ENCODE measurements around the gene GNL1.
"Not testable (repeated sequence)": the region's sequence is repeated elsewhere in the genome, so short reads cannot be mapped to it uniquely, and the experiment has no call there.

Gene GNL1

GRCh38 chr6:30543821-30544220, 12.5 kb downstream of the GNL1 start:
- H3K9me3 ChIP-seq (ENCODE audit: control insufficient read depth, insufficient read depth, low read length): no peaks in the 10 kb centered on the region
- peaks cover 2% of the 10 kb centered on the region for H3K27me3 ChIP-seq (ENCODE audit: control insufficient read depth, insufficient read depth, low read length)
- no peaks in the 10 kb centered on the region for H3K4me1 ChIP-seq (ENCODE audit: control insufficient read depth, insufficient read depth, low read length)
- H3K9ac ChIP-seq (ENCODE audit: low read depth, low read length): no peak overlapping the region
- H3K4me3 ChIP-seq (ENCODE audit: low read depth, low read length): no peak overlapping the region
- H3K36me3 ChIP-seq (ENCODE audit: control insufficient read depth, insufficient read depth, low read length): peaks cover 10% of the 10 kb centered on the region

GRCh38 chr6:30542915-30543314, 13.4 kb downstream of the GNL1 start:
- no peaks in the 10 kb centered on the region for H3K9me3 ChIP-seq (ENCODE audit: control insufficient read depth, insufficient read depth, low read length)
- no peak overlapping the region for H3K4me3 ChIP-seq (ENCODE audit: low read depth, low read length)
- no peaks in the 10 kb centered on the region for H3K4me1 ChIP-seq (ENCODE audit: control insufficient read depth, insufficient read depth, low read length)
- H3K27me3 ChIP-seq (ENCODE audit: control insufficient read depth, insufficient read depth, low read length): peaks cover 2% of the 10 kb centered on the region
- H3K36me3 ChIP-seq (ENCODE audit: control insufficient read depth, insufficient read depth, low read length): peaks cover 5% of the 10 kb centered on the region
- H3K9ac ChIP-seq (ENCODE audit: low read depth, low read length): no peak overlapping the region

- Histone ChIP-seq H3K27me3 (ENCODE audit: control insufficient read depth, insufficient read depth, low read length) (peaks cover 2% of the 10 kb centered on the region), H3K9me3 (ENCODE audit: control insufficient read depth, insufficient read depth, low read length) (no peaks in the 10 kb centered on the region), H3K36me3 (ENCODE audit: control insufficient read depth, insufficient read depth, low read length) (peaks cover 5% of the 10 kb centered on the region), H3K4me3 (ENCODE audit: low read depth, low read length) (no peak overlapping the region), H3K9ac (ENCODE audit: low read depth, low read length) (no peak overlapping the region), H3K4me1 (ENCODE audit: control insufficient read depth, insufficient read depth, low read length) (no peaks in the 10 kb centered on the region)
These were observed 13.9 kb downstream of the GNL1 start for GRCh38 chr6:30542404-30542725.

- no peaks in the 10 kb centered on the region for H3K9me3 ChIP-seq (ENCODE audit: control insufficient read depth, insufficient read depth, low read length)
- H3K9ac ChIP-seq (ENCODE audit: low read depth, low read length): no peak overlapping the region
- peaks cover 5% of the 10 kb centered on the region for H3K36me3 ChIP-seq (ENCODE audit: control insufficient read depth, insufficient read depth, low read length)
- peaks cover 2% of the 10 kb centered on the region for H3K27me3 ChIP-seq (ENCODE audit: control insufficient read depth, insufficient read depth, low read length)
- H3K4me3 ChIP-seq (ENCODE audit: low read depth, low read length): peak overlapping the region; percentile 60
- no peaks in the 10 kb centered on the region for H3K4me1 ChIP-seq (ENCODE audit: control insufficient read depth, insufficient read depth, low read length)
These were observed 14.5 kb downstream of the GNL1 start for GRCh38 chr6:30541515-30542403.

GRCh38 chr6:30537931-30538330, 18.4 kb downstream of the GNL1 start:
- Histone ChIP-seq H3K27me3 (ENCODE audit: control insufficient read depth, insufficient read depth, low read length) (peaks cover 2% of the 10 kb centered on the region), H3K36me3 (ENCODE audit: control insufficient read depth, insufficient read depth, low read length) (no peaks in the 10 kb centered on the region), H3K9me3 (ENCODE audit: control insufficient read depth, insufficient read depth, low read length) (no peaks in the 10 kb centered on the region), H3K4me1 (ENCODE audit: control insufficient read depth, insufficient read depth, low read length) (no peaks in the 10 kb centered on the region), H3K4me3 (ENCODE audit: low read depth, low read length) (no peak overlapping the region), H3K9ac (ENCODE audit: low read depth, low read length) (no peak overlapping the region)

- no peaks in the 10 kb centered on the region for H3K36me3 ChIP-seq (ENCODE audit: control insufficient read depth, insufficient read depth, low read length)
- no peaks in the 10 kb centered on the region for H3K4me1 ChIP-seq (ENCODE audit: control insufficient read depth, insufficient read depth, low read length)
- no peak overlapping the region for H3K4me3 ChIP-seq (ENCODE audit: low read depth, low read length)
- H3K27me3 ChIP-seq (ENCODE audit: control insufficient read depth, insufficient read depth, low read length): no peaks in the 10 kb centered on the region
- no peak overlapping the region for H3K9ac ChIP-seq (ENCODE audit: low read depth, low read length)
- H3K9me3 ChIP-seq (ENCODE audit: control insufficient read depth, insufficient read depth, low read length): no peaks in the 10 kb centered on the region
These were observed 22.6 kb downstream of the GNL1 start for GRCh38 chr6:30533460-30534294.

- Histone ChIP-seq H3K27me3 (ENCODE audit: control insufficient read depth, insufficient read depth, low read length) (no peaks in the 10 kb centered on the region), H3K4me1 (ENCODE audit: control insufficient read depth, insufficient read depth, low read length) (no peaks in the 10 kb centered on the region), H3K9me3 (ENCODE audit: control insufficient read depth, insufficient read depth, low read length) (no peaks in the 10 kb centered on the region), H3K9ac (ENCODE audit: low read depth, low read length) (no peak overlapping the region), H3K4me3 (ENCODE audit: low read depth, low read length) (no peak overlapping the region), H3K36me3 (ENCODE audit: control insufficient read depth, insufficient read depth, low read length) (no peaks in the 10 kb centered on the region)
These were observed 26.3 kb downstream of the GNL1 start for GRCh38 chr6:30530014-30530413.

- H3K4me1 ChIP-seq (ENCODE audit: control insufficient read depth, insufficient read depth, low read length); H3K9ac ChIP-seq (ENCODE audit: low read depth, low read length); H3K4me3 ChIP-seq (ENCODE audit: low read depth, low read length); H3K36me3 ChIP-seq (ENCODE audit: control insufficient read depth, insufficient read depth, low read length); H3K27me3 ChIP-seq (ENCODE audit: control insufficient read depth, insufficient read depth, low read length); H3K9me3 ChIP-seq (ENCODE audit: control insufficient read depth, insufficient read depth, low read length): not testable (repeated sequence)
These were observed 26.9 kb downstream of the GNL1 start for GRCh38 chr6:30529349-30529875.

- H3K36me3 ChIP-seq (ENCODE audit: control insufficient read depth, insufficient read depth, low read length); H3K27me3 ChIP-seq (ENCODE audit: control insufficient read depth, insufficient read depth, low read length); H3K9me3 ChIP-seq (ENCODE audit: control insufficient read depth, insufficient read depth, low read length); H3K4me1 ChIP-seq (ENCODE audit: control insufficient read depth, insufficient read depth, low read length); H3K9ac ChIP-seq (ENCODE audit: low read depth, low read length); H3K4me3 ChIP-seq (ENCODE audit: low read depth, low read length): not testable (repeated sequence)
These were observed 29.8 kb downstream of the GNL1 start for GRCh38 chr6:30526444-30526843.

GRCh38 chr6:30521952-30522351, 34.3 kb downstream of the GNL1 start:
- not testable (repeated sequence) for H3K27me3 ChIP-seq (ENCODE audit: control insufficient read depth, insufficient read depth, low read length); H3K9me3 ChIP-seq (ENCODE audit: control insufficient read depth, insufficient read depth, low read length); H3K9ac ChIP-seq (ENCODE audit: low read depth, low read length); H3K4me1 ChIP-seq (ENCODE audit: control insufficient read depth, insufficient read depth, low read length); H3K36me3 ChIP-seq (ENCODE audit: control insufficient read depth, insufficient read depth, low read length); H3K4me3 ChIP-seq (ENCODE audit: low read depth, low read length)

- not testable (repeated sequence) for H3K27me3 ChIP-seq (ENCODE audit: control insufficient read depth, insufficient read depth, low read length); H3K4me1 ChIP-seq (ENCODE audit: control insufficient read depth, insufficient read depth, low read length); H3K36me3 ChIP-seq (ENCODE audit: control insufficient read depth, insufficient read depth, low read length); H3K9ac ChIP-seq (ENCODE audit: low read depth, low read length); H3K4me3 ChIP-seq (ENCODE audit: low read depth, low read length); H3K9me3 ChIP-seq (ENCODE audit: control insufficient read depth, insufficient read depth, low read length)
These were observed 35.2 kb downstream of the GNL1 start for GRCh38 chr6:30521082-30521481.

- Histone ChIP-seq H3K4me1 (ENCODE audit: control insufficient read depth, insufficient read depth, low read length) (no peaks in the 10 kb centered on the region), H3K9me3 (ENCODE audit: control insufficient read depth, insufficient read depth, low read length) (no peaks in the 10 kb centered on the region), H3K4me3 (ENCODE audit: low read depth, low read length) (no peak overlapping the region), H3K36me3 (ENCODE audit: control insufficient read depth, insufficient read depth, low read length) (no peaks in the 10 kb centered on the region), H3K9ac (ENCODE audit: low read depth, low read length) (no peak overlapping the region), H3K27me3 (ENCODE audit: control insufficient read depth, insufficient read depth, low read length) (no peaks in the 10 kb centered on the region)
These were observed 35.8 kb downstream of the GNL1 start for GRCh38 chr6:30520522-30520921.
